K562 (cell line): Measurements from ENCODE around the gene ATAD5. TPM values are rescaled to one million over a fixed set of nuclear protein-coding genes. Genes with fewer than 3 reads are reported as not detected.

Experiments used
- ATAC-seq: fragments of 200-7000 bp; cut with Tn5 transposase; 3 replicates; pipeline ENCODE4 v1.9.1; 2020; ENCODE audit warnings: moderate library complexity
- Bru-seq: library from RNA; stranded (reverse); fragments of 400-500 nt; gene quantifications from one replicate; lab custom pipeline; 2021; lab: Mats Ljungman, UMichigan
- BruChase-seq, 2 experiments: library from RNA; stranded (reverse); fragments of 400-500 nt; gene quantifications; one replicate each; lab custom pipeline; 2021; lab: Mats Ljungman, UMichigan
- BruUV-seq: library from RNA; stranded (reverse); fragments of 400-500 nt; replicated peaks from 2 replicates; lab custom pipeline; 2021; lab: Mats Ljungman, UMichigan
- CTCF ChIA-PET: fragments of 300-600 bp; formaldehyde crosslinking; extraction: SDS; loops from one replicate; lab custom pipeline; 2021; ENCODE audit warnings: low intra/inter-chr PET ratio; lab: Yijun Ruan, JAX
- POLR2A ChIA-PET: fragments of 300-600, 350-650 bp; sonication (Branson Sonifier 250); formaldehyde crosslinking; extraction: SDS; loops from one replicate; lab custom pipeline; 2021; ENCODE audit warnings: antibody characterized with exemption, inconsistent platforms; lab: Yijun Ruan, JAX
- DNase-seq, 4 experiments: peaks; one replicate each; pipeline versions ENCODE4 v3.0.0 to v3.0.0-alpha.2; 2011 to 2018; ENCODE audit warnings: low spot score in 3 of 4, mixed read lengths in 3 of 4; ENCODE audit errors: extremely low read depth in 1 of 4
- FAIRE-seq: peaks from 2 replicates; lab custom pipeline; 2011; peaks lifted over from hg19 to GRCh38; lab: Jason Lieb, UNC
- H2AFZ ChIP-seq: 2 replicates; pipeline ENCODE4 v1.6.0; 2011; ENCODE audit warnings: low read depth, low read length, control low read depth, inconsistent platforms
- H3K27ac ChIP-seq: fragments of 200-600 bp; 3 replicates; pipeline ENCODE4 v1.8.0; 2011; ENCODE audit warnings: low read depth, mild to moderate bottlenecking, control low read depth, inconsistent platforms, low read length, moderate library complexity, mixed read lengths; ENCODE audit errors: extremely low read depth
- H3K27me3 ChIP-seq, 2 experiments: fragments of 300-600 bp in 1 of 2; 2 replicates in 1 of 2; 3 replicates in 1 of 2; pipeline versions ENCODE4 v1.6.0 to v1.8.0; 2011; ENCODE audit warnings: inconsistent platforms in 2 of 2, low read length in 2 of 2, mild to moderate bottlenecking in 1 of 2, mixed read lengths in 1 of 2, moderate library complexity in 1 of 2; ENCODE audit not compliant: control insufficient read depth in 2 of 2, insufficient read depth in 2 of 2
- H3K36me3 ChIP-seq: fragments of 300-600 bp; 3 replicates; pipeline ENCODE4 v1.8.0; 2011; ENCODE audit warnings: mild to moderate bottlenecking, low read length, inconsistent platforms; ENCODE audit not compliant: control insufficient read depth, insufficient read depth
- H3K4me1 ChIP-seq, 2 experiments: fragments of 200-600 bp in 1 of 2; replicated peaks in 1 of 2; 2 replicates in 1 of 2; 3 replicates in 1 of 2; pipeline versions ENCODE4 v1.5.1 to v1.8.0; 2011; ENCODE audit warnings: inconsistent platforms in 2 of 2, low read length in 2 of 2, mild to moderate bottlenecking in 1 of 2, mixed read lengths in 1 of 2, moderate library complexity in 1 of 2; ENCODE audit not compliant: control insufficient read depth in 2 of 2, insufficient read depth in 2 of 2
- H3K4me2 ChIP-seq: 2 replicates; pipeline ENCODE4 v1.6.1; 2011; ENCODE audit warnings: low read length, control low read depth, inconsistent platforms, mixed read lengths; ENCODE audit not compliant: insufficient read depth
- H3K4me3 ChIP-seq: fragments of 200-600 bp; sonication (generic), shearing (Covaris generic); 2 replicates; pipeline ENCODE4 v1.5.1; 2016; ENCODE audit warnings: control low read depth, inconsistent platforms
- H3K79me2 ChIP-seq: fragments of 200-600 bp; 3 replicates; pipeline ENCODE4 v1.8.0; 2011; ENCODE audit warnings: low read length, inconsistent platforms; ENCODE audit not compliant: control insufficient read depth, insufficient read depth
- H3K9ac ChIP-seq, 2 experiments: 2 replicates each; pipeline versions ENCODE4 v1.6.0 to v1.6.1; 2011; ENCODE audit warnings: low read depth in 2 of 2, low read length in 2 of 2, control low read depth in 1 of 2, inconsistent platforms in 1 of 2, mild to moderate bottlenecking in 1 of 2, mixed read lengths in 1 of 2; ENCODE audit not compliant: insufficient read depth in 1 of 2
- H3K9me1 ChIP-seq: one replicate; pipeline ENCODE4 v1.6.0; 2011; ENCODE audit warnings: inconsistent platforms, mild to moderate bottlenecking, low read length, moderate library complexity; ENCODE audit not compliant: control insufficient read depth, insufficient read depth
- H3K9me3 ChIP-seq: replicated peaks from 2 replicates; pipeline ENCODE4 v1.5.1; 2011; ENCODE audit warnings: low read depth, low read length, inconsistent platforms; ENCODE audit not compliant: control insufficient read depth, insufficient read depth
- H4K20me1 ChIP-seq: replicated peaks from 2 replicates; pipeline ENCODE4 v1.6.1; 2011; ENCODE audit warnings: low read length, inconsistent platforms, mixed read lengths; ENCODE audit not compliant: control insufficient read depth, insufficient read depth
- CBX2 ChIP-seq: fragments of 200-600 bp; sonication (generic); IDR thresholded peaks from one replicate; pipeline ENCODE4 v1.6.1; 2012; ENCODE audit warnings: mild to moderate bottlenecking, low read length, inconsistent platforms; ENCODE audit not compliant: insufficient read depth, poor library complexity, severe bottlenecking
- NBN ChIP-seq: fragments of 450-650 bp; IDR thresholded peaks from 2 replicates; pipeline ENCODE4 v1.6.1; 2016; ENCODE audit warnings: low read depth, mild to moderate bottlenecking
- RBM14 ChIP-seq: fragments of 200-400 bp; formaldehyde crosslinking; IDR thresholded peaks from 2 replicates; pipeline ENCODE4 v1.6.1; 2018; ENCODE audit warnings: low read depth, mild to moderate bottlenecking, low read length, moderate library complexity, borderline replicate concordance; ENCODE audit not compliant: insufficient read depth
- WGBS: fragments of 100-300 bp; shearing (Covaris generic); methylation state at CpG from one replicate; pipeline ENCODE4 v1.1.6; 2016; ENCODE audit warnings: low coverage, mixed read lengths; ENCODE audit not compliant: insufficient coverage; ENCODE audit errors: missing lambda C conversion rate; 5-methylcytosine and 5-hydroxymethylcytosine counted together
- in situ Hi-C: fragments of 300-500 bp; cut with MboI; formaldehyde crosslinking; loops from 4 replicates; pipeline ENCODE4 v1.15.0; 2018; ENCODE audit warnings: inconsistent platforms, mixed read lengths
- intact Hi-C: fragments of 100-400 bp; cut with micrococcal nuclease; formaldehyde crosslinking; loops from 2 replicates; pipeline ENCODE4 v1.14.2; 2022
- long read RNA-seq, 3 experiments: library from polyadenylated mRNA in 2 of 3; library from RNA in 1 of 3; unstranded in 2 of 3; stranded (forward) in 1 of 3; transcript quantifications; one replicate each; pipeline ENCODE4 v2.0.0, GENCODE V29; 2019 to 2022
- polyA minus RNA-seq, 3 experiments: library from RNA; depleted of rRNA, polyadenylated mRNA; stranded (reverse); fragments of >200 nt; gene quantifications; 2 replicates each; pipeline ENCODE4 v1.2.3, GENCODE V29; 2011
- polyA plus RNA-seq, 8 experiments: library from polyadenylated mRNA; depleted of rRNA in 4 of 8; stranded (reverse) in 5 of 8; unstranded in 3 of 8; fragments of >200 nt; fragmentation: Nextera tagmentation in 2 of 8; fragmentation: Illumina TruSeq in 1 of 8; extraction: Ambion mirVana in 2 of 8; extraction: Trizol in 1 of 8; gene quantifications; 2 replicates each; pipeline versions ENCODE4 v1.2.1 to v1.2.3, GENCODE V29; 2011 to 2014; ENCODE audit warnings: inconsistent platforms in 1 of 8, missing spikeins in 1 of 8
- total RNA-seq, 7 experiments: library from RNA; depleted of rRNA in 6 of 7; stranded (reverse); fragments of >200 nt in 6 of 7; fragmentation: Illumina TruSeq in 2 of 7; extraction: Trizol in 2 of 7; gene quantifications; 2 replicates each; pipeline versions ENCODE4 v1.2.1 to v1.2.3, GENCODE V29; 2011 to 2021; ENCODE audit warnings: low replicate concordance in 1 of 7
- TF ChIP-seq, protein P1 (sequence below): sonication (generic); formaldehyde crosslinking; IDR thresholded peaks from 2 replicates; pipeline ENCODE4 v1.8.0; 2023; ENCODE audit warnings: mild to moderate bottlenecking, missing genetic modification reagents

ATAD5 gene, protein sequence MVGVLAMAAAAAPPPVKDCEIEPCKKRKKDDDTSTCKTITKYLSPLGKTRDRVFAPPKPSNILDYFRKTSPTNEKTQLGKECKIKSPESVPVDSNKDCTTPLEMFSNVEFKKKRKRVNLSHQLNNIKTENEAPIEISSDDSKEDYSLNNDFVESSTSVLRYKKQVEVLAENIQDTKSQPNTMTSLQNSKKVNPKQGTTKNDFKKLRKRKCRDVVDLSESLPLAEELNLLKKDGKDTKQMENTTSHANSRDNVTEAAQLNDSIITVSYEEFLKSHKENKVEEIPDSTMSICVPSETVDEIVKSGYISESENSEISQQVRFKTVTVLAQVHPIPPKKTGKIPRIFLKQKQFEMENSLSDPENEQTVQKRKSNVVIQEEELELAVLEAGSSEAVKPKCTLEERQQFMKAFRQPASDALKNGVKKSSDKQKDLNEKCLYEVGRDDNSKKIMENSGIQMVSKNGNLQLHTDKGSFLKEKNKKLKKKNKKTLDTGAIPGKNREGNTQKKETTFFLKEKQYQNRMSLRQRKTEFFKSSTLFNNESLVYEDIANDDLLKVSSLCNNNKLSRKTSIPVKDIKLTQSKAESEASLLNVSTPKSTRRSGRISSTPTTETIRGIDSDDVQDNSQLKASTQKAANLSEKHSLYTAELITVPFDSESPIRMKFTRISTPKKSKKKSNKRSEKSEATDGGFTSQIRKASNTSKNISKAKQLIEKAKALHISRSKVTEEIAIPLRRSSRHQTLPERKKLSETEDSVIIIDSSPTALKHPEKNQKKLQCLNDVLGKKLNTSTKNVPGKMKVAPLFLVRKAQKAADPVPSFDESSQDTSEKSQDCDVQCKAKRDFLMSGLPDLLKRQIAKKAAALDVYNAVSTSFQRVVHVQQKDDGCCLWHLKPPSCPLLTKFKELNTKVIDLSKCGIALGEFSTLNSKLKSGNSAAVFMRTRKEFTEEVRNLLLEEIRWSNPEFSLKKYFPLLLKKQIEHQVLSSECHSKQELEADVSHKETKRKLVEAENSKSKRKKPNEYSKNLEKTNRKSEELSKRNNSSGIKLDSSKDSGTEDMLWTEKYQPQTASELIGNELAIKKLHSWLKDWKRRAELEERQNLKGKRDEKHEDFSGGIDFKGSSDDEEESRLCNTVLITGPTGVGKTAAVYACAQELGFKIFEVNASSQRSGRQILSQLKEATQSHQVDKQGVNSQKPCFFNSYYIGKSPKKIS (N-terminal part only)
- 19.4 and 126 TPM in 2 replicates for total RNA-seq (2011; cell fraction: chromatin; rRNA removed; ENCODE audit: low replicate concordance)
- 14.5 and 23.6 TPM in 2 replicates for total RNA-seq (2011; cell fraction: nucleolus; rRNA removed)
- 27.3 and 32.6 TPM in 2 replicates for total RNA-seq (2011; cell fraction: nucleoplasm; rRNA removed)
- 14.0 and 14.6 TPM in 2 replicates for total RNA-seq (2014; rRNA removed)
- 19.5 and 23.3 TPM in 2 replicates for total RNA-seq (2014; rRNA removed; fragmentation: Illumina TruSeq; extraction: Trizol)
- total RNA-seq (2015; rRNA removed; fragmentation: Illumina TruSeq; extraction: Trizol): 21.5 and 25.3 TPM in 2 replicates
- total RNA-seq (2021): 23.7 and 23.8 TPM in 2 replicates
- 14.6 and 25.6 TPM in 2 replicates for polyA plus RNA-seq (2011; rRNA removed)
- polyA plus RNA-seq (2011; cell fraction: cytosol; rRNA removed): 2.4 and 3.3 TPM in 2 replicates
- polyA plus RNA-seq (2011; cell fraction: nucleus; rRNA removed): 20.3 and 22.2 TPM in 2 replicates
- polyA plus RNA-seq (2012): 7.0 and 15.9 TPM in 2 replicates
- 15.9 and 17.6 TPM in 2 replicates for polyA plus RNA-seq (2014; fragmentation: Illumina TruSeq; extraction: Trizol)
- 1 to 10 TPM; 4.6 to 4.9 TPM for polyA plus RNA-seq (2014; fragmentation: Nextera tagmentation; extraction: Ambion mirVana)
- polyA plus RNA-seq (2014; rRNA removed): 14.4 and 19.7 TPM in 2 replicates
- polyA minus RNA-seq (2011; rRNA and poly(A)+ RNA removed): 23.9 and 29.7 TPM in 2 replicates
- 11.4 and 15.7 TPM in 2 replicates for polyA minus RNA-seq (2011; cell fraction: cytosol; rRNA and poly(A)+ RNA removed)
- polyA minus RNA-seq (2011; cell fraction: nucleus; rRNA and poly(A)+ RNA removed): 35.0 and 45.2 TPM in 2 replicates
- percentile 80 among the genes with signal in this experiment for Bru-seq, nascent RNA
- BruChase-seq, experiment 1, labeled RNA remaining after a 2-hour chase: percentile 90 among the genes with signal in this experiment
- percentile 91 among the genes with signal in this experiment for BruChase-seq, experiment 2, labeled RNA remaining after a 6-hour chase
- long read RNA-seq, experiment 1, full-length matches to known transcripts: 3 of 33 reads
- long read RNA-seq, experiment 1, partial matches to known transcripts: 25 of 33 reads
- long read RNA-seq, experiment 1, other reads (novel, unspliced or antisense): 5 of 33 reads
- long read RNA-seq, experiment 2, partial matches to known transcripts: 1 of 7 reads
- long read RNA-seq, experiment 2, other reads (novel, unspliced or antisense): 6 of 7 reads
- long read RNA-seq, experiment 3, partial matches to known transcripts: 38 of 40 reads
- long read RNA-seq, experiment 3, other reads (novel, unspliced or antisense): 2 of 40 reads

DNA sequence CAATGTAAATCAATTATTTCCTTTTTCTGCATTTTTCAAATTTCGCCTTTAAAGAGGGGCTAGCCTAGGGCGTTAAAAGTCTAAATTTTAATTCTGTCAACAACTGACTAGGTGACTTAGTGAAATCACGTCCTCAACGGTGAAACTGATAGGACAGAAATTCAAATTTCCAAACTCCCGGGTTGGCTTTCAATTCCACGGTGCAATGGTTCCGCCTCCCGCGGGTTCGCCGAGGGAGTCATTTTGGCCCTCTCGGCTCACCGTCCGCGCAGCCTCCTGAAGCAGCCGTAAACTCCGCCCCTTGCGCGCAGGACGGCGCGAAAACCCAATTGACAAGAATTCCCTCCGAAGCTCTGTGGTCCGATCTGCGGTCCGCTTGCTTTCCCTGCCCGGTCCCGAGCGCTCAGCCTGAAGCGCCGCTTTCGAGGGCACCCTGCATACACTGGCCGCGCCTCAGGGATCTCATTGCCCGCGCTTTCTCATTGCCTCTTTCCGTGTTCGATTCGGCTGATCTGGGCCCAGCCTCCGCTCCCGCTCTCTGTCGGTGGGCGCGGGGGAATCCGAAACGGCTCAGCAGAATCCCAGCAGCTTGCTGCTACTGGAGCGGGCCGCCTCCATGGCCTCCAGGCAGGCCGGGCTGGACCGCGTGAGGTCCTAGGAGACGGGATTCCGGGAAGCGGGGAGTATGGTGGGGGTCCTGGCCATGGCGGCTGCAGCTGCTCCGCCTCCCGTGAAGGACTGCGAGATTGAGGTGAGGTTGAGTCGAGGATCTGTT, at the start of gene ATAD5:
TSS of gene ATAD5 (plus strand) at position 304 of the 775 bp plus-strand sequence. CDS start at position 686, 382 bp downstream.
- H3K79me2 ChIP-seq: peaks cover 49% of the 10 kb centered on the region
- WGBS: under 1% methylated on average over 57 of the region's 59 CpGs
- H3K4me3 ChIP-seq: peak within 1 kb of the TSS; percentile 86
- H3K36me3 ChIP-seq: peaks cover 30% of the 10 kb centered on the region
- in situ Hi-C loops: no loop called here
- no peaks in the 10 kb centered on the region for H3K9me3 ChIP-seq
- H3K4me2 ChIP-seq: peak within 1 kb of the TSS; percentile 98
- no TSS peak for BruUV-seq
- intact Hi-C loops: no loop called here
- ChIA-PET POLR2A (interaction anchor here (0.6 to 1.0 kb wide), 5 partner anchors 20 to 859 kb away, joined by 3 read pairs; no protein-coding TSS in a partner anchor), CTCF (no interaction called here)
- H2AFZ ChIP-seq: peak within 1 kb of the TSS; percentile 97
- ATAC-seq: peak; percentile 90
- peak; percentile 82 to 95 (median 86) for DNase-seq
- H3K27me3 ChIP-seq: no peaks in the 10 kb centered on the region
- peak; percentile 89 for FAIRE-seq
- H3K27ac ChIP-seq: peak within 1 kb of the TSS; percentile 95
- H3K9me1 ChIP-seq: no peaks in the 10 kb centered on the region
- peak within 1 kb of the TSS; percentile 96 to 99 for H3K9ac ChIP-seq
- H4K20me1 ChIP-seq: no peaks in the 10 kb centered on the region; the same call in 1 of the 2 replicates
- peaks cover 8 to 10% of the 10 kb centered on the region in 2 experiments; a peak in 4 of 5 replicates for H3K4me1 ChIP-seq
- TF ChIP-seq RBM14: no peak
- TF ChIP-seq, protein P1, sequence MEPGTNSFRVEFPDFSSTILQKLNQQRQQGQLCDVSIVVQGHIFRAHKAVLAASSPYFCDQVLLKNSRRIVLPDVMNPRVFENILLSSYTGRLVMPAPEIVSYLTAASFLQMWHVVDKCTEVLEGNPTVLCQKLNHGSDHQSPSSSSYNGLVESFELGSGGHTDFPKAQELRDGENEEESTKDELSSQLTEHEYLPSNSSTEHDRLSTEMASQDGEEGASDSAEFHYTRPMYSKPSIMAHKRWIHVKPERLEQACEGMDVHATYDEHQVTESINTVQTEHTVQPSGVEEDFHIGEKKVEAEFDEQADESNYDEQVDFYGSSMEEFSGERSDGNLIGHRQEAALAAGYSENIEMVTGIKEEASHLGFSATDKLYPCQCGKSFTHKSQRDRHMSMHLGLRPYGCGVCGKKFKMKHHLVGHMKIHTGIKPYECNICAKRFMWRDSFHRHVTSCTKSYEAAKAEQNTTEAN (CRISPR knock-in tag): no peak
- TF ChIP-seq CBX2: no peak
- 0 out of 2 replicates have a peak, but pooled peaks have one; percentile 38 for TF ChIP-seq NBN
